HG02642 (cell line): ENCODE data around the gene SAMD11.
A peak's percentile ranks its signal among the peaks of the same experiment; 100 is the strongest.
"Not testable (repeated sequence)": the region's sequence is repeated elsewhere in the genome, so short reads cannot be mapped to it uniquely, and the experiment has no call there.

Experiments
- ATAC-seq: cut with Tn5 transposase; IDR thresholded peaks from one replicate; pipeline ENCODE4 v1.9.1; 2021; ENCODE audit warnings: mild to moderate bottlenecking; ENCODE audit not compliant: unreplicated experiment, poor library complexity

The SAMD11 gene

GRCh38 chr1:982765-983436 lies 59.2 kb downstream of the SAMD11 start:
- ATAC-seq = no peak

GRCh38 chr1:983798-984475 lies 60.2 kb downstream of the SAMD11 start:
- peak; percentile 46 for ATAC-seq

DNA sequence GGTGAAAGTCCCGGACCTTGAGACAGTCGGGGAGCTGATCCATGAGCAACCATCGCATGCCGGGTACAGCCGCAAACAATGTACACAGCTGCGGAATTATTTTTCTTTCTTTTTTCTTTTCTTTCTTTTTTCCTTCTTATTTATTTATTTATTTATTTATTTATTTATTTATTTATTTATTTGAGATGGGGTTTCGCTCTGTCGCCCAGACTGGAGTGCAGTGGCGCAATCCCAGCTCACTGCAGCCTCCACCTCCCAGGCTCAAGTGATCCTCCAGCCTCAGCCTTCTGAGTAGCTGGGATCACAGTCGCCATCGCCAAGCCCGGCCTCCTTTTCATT lies 60.7 kb downstream of the SAMD11 start:
- ATAC-seq = no peak

DNA sequence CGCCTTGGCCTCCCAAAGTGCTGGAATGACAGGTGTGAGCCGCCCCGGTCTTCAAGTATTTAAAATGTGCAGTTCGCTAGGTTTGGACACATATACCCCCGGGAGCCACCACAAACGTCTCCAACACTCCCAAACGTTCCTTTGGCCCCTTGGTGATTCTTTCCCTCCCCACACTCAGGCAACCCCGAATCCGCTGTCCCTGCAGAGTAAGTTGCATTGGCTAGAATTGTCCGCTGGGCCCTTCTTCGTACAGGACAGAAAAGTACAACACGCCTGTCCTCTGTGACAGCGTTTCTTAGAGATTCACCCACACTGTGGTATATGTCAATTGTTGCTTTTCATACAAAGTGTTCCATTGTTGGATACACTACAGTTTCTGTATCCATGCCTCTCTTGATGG lies 61.4 kb downstream of the SAMD11 start:
- no peak for ATAC-seq

DNA sequence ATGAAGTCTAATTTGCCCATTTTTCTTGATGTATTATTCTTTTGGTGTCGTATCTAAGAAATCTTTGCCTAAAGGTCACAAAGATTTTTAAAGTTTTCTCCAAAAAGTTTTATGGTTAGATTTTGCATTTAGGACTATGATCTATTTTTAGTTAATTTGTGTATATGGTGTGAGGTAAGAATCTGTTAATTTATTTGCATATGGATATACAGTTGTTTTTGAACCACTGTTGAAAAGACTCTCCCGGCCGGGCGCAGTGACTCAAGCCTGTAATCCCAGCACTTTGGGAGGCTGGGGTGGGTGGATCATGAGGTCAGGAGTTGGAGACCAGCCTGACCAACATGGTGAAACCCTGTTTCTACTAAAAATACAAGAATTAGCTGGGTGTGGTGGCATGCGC lies 64.3 kb downstream of the SAMD11 start:
- not testable (repeated sequence) for ATAC-seq

- not testable (repeated sequence) for ATAC-seq
These were observed 67.6 kb downstream of the SAMD11 start for GRCh38 chr1:991275-991674.

DNA sequence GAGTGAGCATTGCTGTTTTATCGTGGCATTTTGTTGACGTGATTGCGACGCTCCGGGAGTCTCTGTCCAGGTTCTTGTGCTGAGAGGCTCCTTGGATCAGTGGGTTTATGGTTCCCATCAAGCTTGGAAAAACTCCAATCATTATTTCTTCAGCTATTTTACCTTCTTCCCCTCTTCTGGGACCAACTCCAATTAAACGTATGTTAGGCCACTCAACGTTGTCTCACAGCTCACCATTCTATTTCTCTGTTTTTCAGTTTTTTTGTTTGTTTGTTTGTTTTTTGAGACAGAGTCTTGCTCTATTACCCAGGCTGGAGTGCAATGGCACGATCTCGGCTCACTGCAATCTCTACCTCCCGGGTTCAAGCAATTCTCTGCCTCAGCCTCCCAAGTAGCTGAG lies 68.2 kb downstream of the SAMD11 start:
- no peak for ATAC-seq

DNA sequence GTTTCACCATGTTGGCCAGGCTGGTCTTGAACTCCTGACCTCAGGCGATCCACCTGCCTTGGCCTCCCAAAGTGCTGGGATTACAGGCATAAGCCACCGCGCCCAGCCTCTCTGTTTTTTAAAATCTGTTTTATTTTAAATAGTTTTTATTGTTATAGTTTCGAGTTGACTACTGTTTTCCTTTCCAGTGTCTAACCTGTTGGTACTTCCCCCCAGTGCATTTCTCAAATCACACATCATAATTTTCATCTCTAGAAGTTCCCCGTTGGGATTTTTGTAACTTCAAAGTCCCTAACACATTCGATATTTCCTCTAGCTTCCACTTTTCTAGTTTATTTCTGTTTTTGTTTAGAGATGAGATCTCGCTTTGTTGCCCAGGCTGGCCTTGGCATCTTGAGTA lies 68.6 kb downstream of the SAMD11 start:
- ATAC-seq = no peak

- ATAC-seq = no peak
These were observed 69.8 kb downstream of the SAMD11 start for GRCh38 chr1:993379-993995.
